ENCODE results near the gene NLK. TPM values are rescaled to one million over a fixed set of nuclear protein-coding genes. Genes with fewer than 3 reads are reported as not detected.

The NLK gene
- total and polyA plus RNA-seq, 2 of the 4 experiments (the other 2 are of a cell fraction): 15.3 to 23.3 TPM

DNA sequence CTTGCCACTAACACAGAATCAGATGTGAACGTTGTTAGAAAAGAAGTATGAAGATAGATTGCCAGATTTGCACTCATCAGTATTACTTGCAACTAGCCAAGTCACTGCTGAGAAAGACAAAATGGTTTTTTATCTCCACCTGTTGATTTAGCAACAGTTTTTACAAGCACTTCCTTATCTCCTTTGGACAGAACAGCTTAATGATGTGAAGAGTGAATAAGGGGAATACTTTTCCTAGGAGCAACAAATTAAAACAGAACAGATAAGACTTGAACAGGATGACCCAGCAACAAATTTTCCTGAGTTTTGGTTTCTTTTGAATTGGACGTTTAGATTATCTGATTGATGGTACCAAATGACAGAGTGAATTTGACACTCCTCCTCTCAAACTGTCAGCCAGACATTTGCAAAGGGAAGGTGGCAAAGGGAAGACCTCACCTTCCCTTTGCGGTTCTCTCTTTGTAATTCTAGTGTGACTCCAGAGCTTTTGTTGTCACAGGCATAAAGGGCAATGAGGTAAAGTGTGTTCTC, 130.6 kb downstream of the NLK start:
- peak overlapping the region; percentile 54; the same call in 1 of the 2 replicates for H3K4me2 ChIP-seq (ENCODE audit: low read depth, low read length)
- H3K56ac ChIP-seq (ENCODE audit: extremely low read depth, insufficient read depth, low read length): peak overlapping the region; percentile 85
- H3K23ac ChIP-seq (ENCODE audit: low read depth, low read length): peak overlapping the region; percentile 88
- peak overlapping the region; percentile 96 for H4K91ac ChIP-seq (ENCODE audit: insufficient read depth, low read depth, low read length)
- peak overlapping the region; percentile 93 for H3K14ac ChIP-seq (replicated peaks; ENCODE audit: low read depth, low read length)
- no peaks in the 10 kb centered on the region for H3K9me3 ChIP-seq (ENCODE audit: control insufficient read depth, insufficient read depth, low read length)
- dilution Hi-C loops (cut with HindIII; ENCODE audit: low sequenced_read_pairs, unreplicated experiment) (no loop called here), intact Hi-C loops (cut with micrococcal nuclease) (no loop called here), in situ Hi-C loops (cut with MboI; ENCODE audit: low sequenced_read_pairs) (no loop called here)
- peaks cover 8 to 37% of the 10 kb centered on the region in 2 experiments; a peak in 3 of 4 replicates for H3K79me1 ChIP-seq (ENCODE audit: low read depth in 1 of 2, low read length in 2 of 2)
- peak overlapping the region; percentile 92 for H2BK5ac ChIP-seq (ENCODE audit: low read depth, low read length, poor library complexity, severe bottlenecking)
- H2BK120ac ChIP-seq (ENCODE audit: low read depth, low read length): peak overlapping the region; percentile 93
- POLR2A ChIA-PET (ENCODE audit: unreplicated experiment): no interaction called here
- H3K4ac ChIP-seq (ENCODE audit: low read depth, low read length): peak overlapping the region; percentile 93
- H4K20me1 ChIP-seq (ENCODE audit: insufficient read depth, low read length): no peaks in the 10 kb centered on the region
- TSS peak; percentile 18 for BruUV-seq (replicated peaks)
- no peaks in the 10 kb centered on the region for H3K27me3 ChIP-seq (ENCODE audit: control insufficient read depth, insufficient read depth, low read length)
- H2BK20ac ChIP-seq (ENCODE audit: low read depth, low read length): peak overlapping the region; percentile 97
- CTCF ChIA-PET: no interaction called here
- H3K36me3 ChIP-seq (ENCODE audit: control insufficient read depth, insufficient read depth, low read length): peaks cover 18% of the 10 kb centered on the region
- peaks cover 18% of the 10 kb centered on the region for H3K4me1 ChIP-seq (ENCODE audit: control insufficient read depth, insufficient read depth, low read length)
- peak overlapping the region; percentile 94 for H2AK5ac ChIP-seq (ENCODE audit: low read depth, low read length)
- no CpG with 5 or more reads among the region's 3 CpGs for WGBS, 2 experiments (ENCODE audit: extremely low coverage in 2 of 2, insufficient read length in 1 of 2)
- peak overlapping the region; percentile 66; the same call in 1 of the 2 replicates for H3K9ac ChIP-seq (ENCODE audit: low read depth, low read length)
- TF ChIP-seq MAFK (IDR thresholded peaks at IDR 0.05; ENCODE audit: low read depth, low read length) (no peak), CEBPB (IDR thresholded peaks at IDR 0.05; ENCODE audit: low read depth, low read length) (no peak), NFE2L2 (IDR thresholded peaks at IDR 0.05; ENCODE audit: low read depth, low read length) (no peak), RAD21 (IDR thresholded peaks at IDR 0.05; ENCODE audit: low read length) (no peak), RCOR1 (IDR thresholded peaks at IDR 0.05; ENCODE audit: insufficient replicate concordance, low read length) (no peak), FOS (IDR thresholded peaks at IDR 0.05; ENCODE audit: low read depth, low read length) (no peak), MAZ (IDR thresholded peaks at IDR 0.05; ENCODE audit: borderline replicate concordance, low read depth, low read length) (no peak), BHLHE40 (IDR thresholded peaks at IDR 0.05; ENCODE audit: low read depth, low read length) (no peak), CHD1 (IDR thresholded peaks at IDR 0.05; ENCODE audit: low read depth, low read length) (no peak), MXI1 (IDR thresholded peaks at IDR 0.05; ENCODE audit: borderline replicate concordance, low read depth, low read length) (no peak), RFX5 (IDR thresholded peaks at IDR 0.05; ENCODE audit: low read depth, low read length) (no peak), POLR2A (IDR thresholded peaks at IDR 0.05; ENCODE audit: low read depth, low read length) (no peak)
- TF ChIP-seq, protein P1, sequence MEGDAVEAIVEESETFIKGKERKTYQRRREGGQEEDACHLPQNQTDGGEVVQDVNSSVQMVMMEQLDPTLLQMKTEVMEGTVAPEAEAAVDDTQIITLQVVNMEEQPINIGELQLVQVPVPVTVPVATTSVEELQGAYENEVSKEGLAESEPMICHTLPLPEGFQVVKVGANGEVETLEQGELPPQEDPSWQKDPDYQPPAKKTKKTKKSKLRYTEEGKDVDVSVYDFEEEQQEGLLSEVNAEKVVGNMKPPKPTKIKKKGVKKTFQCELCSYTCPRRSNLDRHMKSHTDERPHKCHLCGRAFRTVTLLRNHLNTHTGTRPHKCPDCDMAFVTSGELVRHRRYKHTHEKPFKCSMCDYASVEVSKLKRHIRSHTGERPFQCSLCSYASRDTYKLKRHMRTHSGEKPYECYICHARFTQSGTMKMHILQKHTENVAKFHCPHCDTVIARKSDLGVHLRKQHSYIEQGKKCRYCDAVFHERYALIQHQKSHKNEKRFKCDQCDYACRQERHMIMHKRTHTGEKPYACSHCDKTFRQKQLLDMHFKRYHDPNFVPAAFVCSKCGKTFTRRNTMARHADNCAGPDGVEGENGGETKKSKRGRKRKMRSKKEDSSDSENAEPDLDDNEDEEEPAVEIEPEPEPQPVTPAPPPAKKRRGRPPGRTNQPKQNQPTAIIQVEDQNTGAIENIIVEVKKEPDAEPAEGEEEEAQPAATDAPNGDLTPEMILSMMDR (conservative IDR thresholded peaks at IDR 0.05; ENCODE audit: low read depth, low read length): no peak
- TF ChIP-seq, protein P2, sequence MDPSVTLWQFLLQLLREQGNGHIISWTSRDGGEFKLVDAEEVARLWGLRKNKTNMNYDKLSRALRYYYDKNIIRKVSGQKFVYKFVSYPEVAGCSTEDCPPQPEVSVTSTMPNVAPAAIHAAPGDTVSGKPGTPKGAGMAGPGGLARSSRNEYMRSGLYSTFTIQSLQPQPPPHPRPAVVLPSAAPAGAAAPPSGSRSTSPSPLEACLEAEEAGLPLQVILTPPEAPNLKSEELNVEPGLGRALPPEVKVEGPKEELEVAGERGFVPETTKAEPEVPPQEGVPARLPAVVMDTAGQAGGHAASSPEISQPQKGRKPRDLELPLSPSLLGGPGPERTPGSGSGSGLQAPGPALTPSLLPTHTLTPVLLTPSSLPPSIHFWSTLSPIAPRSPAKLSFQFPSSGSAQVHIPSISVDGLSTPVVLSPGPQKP (IDR thresholded peaks at IDR 0.05; ENCODE audit: borderline replicate concordance, low read depth, low read length): no peak
- TF ChIP-seq, protein P3, sequence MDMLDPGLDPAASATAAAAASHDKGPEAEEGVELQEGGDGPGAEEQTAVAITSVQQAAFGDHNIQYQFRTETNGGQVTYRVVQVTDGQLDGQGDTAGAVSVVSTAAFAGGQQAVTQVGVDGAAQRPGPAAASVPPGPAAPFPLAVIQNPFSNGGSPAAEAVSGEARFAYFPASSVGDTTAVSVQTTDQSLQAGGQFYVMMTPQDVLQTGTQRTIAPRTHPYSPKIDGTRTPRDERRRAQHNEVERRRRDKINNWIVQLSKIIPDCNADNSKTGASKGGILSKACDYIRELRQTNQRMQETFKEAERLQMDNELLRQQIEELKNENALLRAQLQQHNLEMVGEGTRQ (IDR thresholded peaks at IDR 0.05; ENCODE audit: low read depth, low read length): no peak
- peak overlapping the region; percentile 33 to 91; a peak in 3 of 4 replicates for H4K8ac ChIP-seq (ENCODE audit: low read depth in 2 of 2, low read length in 2 of 2)
- peak overlapping the region; percentile 70; the same call in 2 of the 3 replicates for H2BK15ac ChIP-seq (ENCODE audit: low read depth, low read length)
- no peak overlapping the region for H3K4me3 ChIP-seq (ENCODE audit: insufficient read depth, low read depth, low read length)
- no peak for DNase-seq
- no peaks in the 10 kb centered on the region; the same call in 1 of the 2 replicates for H3K9me1 ChIP-seq (ENCODE audit: insufficient read depth, low read length)
- H2AK9ac ChIP-seq (replicated peaks; ENCODE audit: low read depth, low read length, poor library complexity): no peak overlapping the region
- H2AFZ ChIP-seq (replicated peaks; ENCODE audit: low read length, poor library complexity): no peak overlapping the region
- H3K27ac ChIP-seq (ENCODE audit: insufficient read depth, low read length): peak overlapping the region; percentile 100
- peak overlapping the region; percentile 96 for H3K18ac ChIP-seq (ENCODE audit: low read depth, low read length)
- peak; percentile 4; the same call in 1 of the 2 replicates for ATAC-seq (ENCODE audit: low read depth)
- peak overlapping the region; percentile 95 for H4K5ac ChIP-seq (ENCODE audit: low read depth, low read length)

Measured in IMR-90 (cell line).